DMS114 treated with DMSO at 0.1 percent for 48 hours (cell line): ENCODE data around the gene SI.
"Not testable (repeated sequence)": the region's sequence is repeated elsewhere in the genome, so short reads cannot be mapped to it uniquely, and the experiment has no call there.

Experiments used
- DNase-seq: peaks from one replicate; lab custom pipeline; 2025; ENCODE audit not compliant: unreplicated experiment; lab: John Stamatoyannopoulos, UW

Gene SI

GRCh38 chr3:165078293-165078692, at the start of gene SI:
TSS of gene SI (minus strand) at chr3:165078496. CDS start at chr3:165076012, 2,484 bp downstream.
- no peak for DNase-seq

- DNase-seq: no peak
These were observed 47.5 kb upstream of the SI start for GRCh38 chr3:165125836-165126235.

GRCh38 chr3:165111401-165111800, 33.1 kb upstream of the SI start:
- DNase-seq: no peak

GRCh38 chr3:165103616-165104015, 25.3 kb upstream of the SI start:
- no peak for DNase-seq

- DNase-seq: no peak
These were observed 4.4 kb upstream of the SI start for GRCh38 chr3:165082650-165083049.

- DNase-seq: no peak
These were observed 2.9 kb upstream of the SI start for GRCh38 chr3:165081183-165081582.

GRCh38 chr3:165075695-165076094, 2.6 kb downstream of the SI start:
- no peak for DNase-seq

GRCh38 chr3:165070682-165071081, 7.6 kb downstream of the SI start:
- no peak for DNase-seq

GRCh38 chr3:165056510-165056909, 21.8 kb downstream of the SI start:
- no peak for DNase-seq

DNA sequence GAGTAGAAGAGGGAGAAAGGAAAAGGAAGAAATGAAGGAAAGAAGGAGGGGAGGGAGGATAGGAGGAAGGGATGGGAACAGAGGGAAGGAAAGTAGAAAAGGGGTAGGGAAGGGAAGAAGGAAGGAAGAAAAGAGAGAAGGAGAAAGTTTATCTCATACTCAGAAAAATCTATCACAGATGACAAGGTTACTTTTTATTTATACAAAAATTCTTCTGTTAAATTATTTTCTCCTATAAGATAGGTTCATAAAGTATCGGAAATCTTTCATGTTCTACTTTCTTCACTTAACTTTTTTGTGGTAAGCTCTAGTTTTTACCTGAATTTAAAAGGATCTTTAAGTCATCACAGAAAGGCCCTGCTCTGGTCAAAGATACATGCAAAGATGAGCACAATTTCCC, 38.1 kb downstream of the SI start:
- no peak for DNase-seq

- DNase-seq: no peak
These were observed 66.7 kb downstream of the SI start for GRCh38 chr3:165011557-165011956.

DNA sequence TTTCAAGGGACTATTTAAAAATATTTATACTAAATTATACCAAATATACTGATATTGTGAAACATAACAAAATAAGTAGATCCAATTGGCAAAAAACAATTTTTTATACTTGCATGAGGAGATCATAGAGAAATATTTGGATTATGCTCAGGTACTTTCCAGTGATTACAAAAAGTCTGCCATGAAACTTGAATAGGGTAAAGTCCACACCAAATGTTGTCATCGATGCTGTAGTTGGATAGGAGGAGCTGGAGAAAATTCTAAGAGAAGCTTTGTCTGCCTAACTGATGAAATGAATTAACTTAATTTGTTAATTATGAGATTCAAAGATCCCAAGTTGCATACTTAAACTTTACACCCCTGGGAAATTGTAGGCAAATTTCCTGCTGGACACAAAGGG, 93.3 kb downstream of the SI start:
- no peak for DNase-seq

- no peak for DNase-seq
These were observed 115.7 kb downstream of the SI start for GRCh38 chr3:164962610-164963009.

GRCh38 chr3:164952966-164953365, 125.3 kb downstream of the SI start:
- DNase-seq: no peak

GRCh38 chr3:164951403-164951802, 126.9 kb downstream of the SI start:
- DNase-seq: not testable (repeated sequence)

- no peak for DNase-seq
These were observed 137.6 kb downstream of the SI start for GRCh38 chr3:164940745-164941144.

DNA sequence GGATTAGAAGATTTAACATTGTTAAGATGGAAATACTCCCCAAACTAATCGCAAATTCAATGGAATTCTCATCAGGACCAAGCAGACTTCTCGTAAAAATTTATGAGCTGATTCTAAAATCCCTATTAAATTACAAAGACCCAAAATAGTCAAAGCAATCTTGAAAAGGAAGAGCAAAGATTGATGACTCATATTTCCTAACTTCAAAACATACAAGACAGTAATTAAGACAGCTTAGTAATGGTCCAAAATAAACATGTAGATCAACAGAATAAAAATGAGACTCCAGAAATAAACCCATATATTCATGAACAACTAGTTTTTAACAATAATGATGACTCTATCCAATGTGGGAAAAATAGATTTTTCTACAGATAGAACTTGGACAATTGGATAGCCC, 148.7 kb downstream of the SI start:
- no peak for DNase-seq
